DND-41 (cell line): ENCODE data around the gene PRAMEF18.
"Not testable (repeated sequence)": the region's sequence is repeated elsewhere in the genome, so short reads cannot be mapped to it uniquely, and the experiment has no call there.

Source experiments
- ATAC-seq: fragments of 200-7000 bp; cut with Tn5 transposase; 3 replicates; pipeline ENCODE4 v1.9.1; 2021; ENCODE audit warnings: low read depth; ENCODE audit not compliant: insufficient read depth
- DNase-seq: peaks from one replicate; pipeline ENCODE4 v3.0.0-alpha.2; 2020
- H2AFZ ChIP-seq: 2 replicates; pipeline ENCODE4 v1.6.0; 2012; ENCODE audit warnings: low read depth, low read length
- H3K27ac ChIP-seq: 2 replicates; pipeline ENCODE4 v1.5.1; 2012; ENCODE audit warnings: low read length, inconsistent platforms
- H3K27me3 ChIP-seq: fragments of 200-600 bp; sonication (generic); 2 replicates; pipeline ENCODE4 v1.6.0; 2012; ENCODE audit warnings: low read length, mild to moderate bottlenecking, inconsistent platforms; ENCODE audit not compliant: insufficient read depth, poor library complexity
- H3K36me3 ChIP-seq: 2 replicates; pipeline ENCODE4 v1.5.1; 2012; ENCODE audit warnings: low read length, inconsistent platforms; ENCODE audit not compliant: insufficient read depth
- H3K4me1 ChIP-seq: 2 replicates; pipeline ENCODE4 v1.5.1; 2012; ENCODE audit warnings: mild to moderate bottlenecking, low read length; ENCODE audit not compliant: insufficient read depth
- H3K4me2 ChIP-seq: 2 replicates; pipeline ENCODE4 v1.6.0; 2012; ENCODE audit warnings: mild to moderate bottlenecking, moderate library complexity, low read length, inconsistent platforms; ENCODE audit not compliant: insufficient read depth
- H3K4me3 ChIP-seq, 2 experiments: fragments of 200-600 bp in 1 of 2; shearing (Covaris generic) in 1 of 2; 2 replicates each; pipeline ENCODE4 v1.5.1; 2012 to 2016; ENCODE audit warnings: inconsistent platforms in 2 of 2, low read length in 2 of 2, mild to moderate bottlenecking in 2 of 2, low read depth in 1 of 2, moderate library complexity in 1 of 2
- H3K79me2 ChIP-seq: 2 replicates; pipeline ENCODE4 v1.6.0; 2012; ENCODE audit warnings: low read length, inconsistent platforms; ENCODE audit not compliant: insufficient read depth
- H3K9ac ChIP-seq: 2 replicates; pipeline ENCODE4 v1.6.0; 2012; ENCODE audit warnings: low read depth, mild to moderate bottlenecking, inconsistent platforms, low read length, moderate library complexity
- H3K9me3 ChIP-seq: 2 replicates; pipeline ENCODE4 v1.5.1; 2012; ENCODE audit warnings: low read length, moderate library complexity, mild to moderate bottlenecking, inconsistent platforms; ENCODE audit not compliant: insufficient read depth, severe bottlenecking
- H4K20me1 ChIP-seq: 2 replicates; pipeline ENCODE4 v1.6.0; 2012; ENCODE audit warnings: low read length; ENCODE audit not compliant: insufficient read depth

Gene PRAMEF18

DNA sequence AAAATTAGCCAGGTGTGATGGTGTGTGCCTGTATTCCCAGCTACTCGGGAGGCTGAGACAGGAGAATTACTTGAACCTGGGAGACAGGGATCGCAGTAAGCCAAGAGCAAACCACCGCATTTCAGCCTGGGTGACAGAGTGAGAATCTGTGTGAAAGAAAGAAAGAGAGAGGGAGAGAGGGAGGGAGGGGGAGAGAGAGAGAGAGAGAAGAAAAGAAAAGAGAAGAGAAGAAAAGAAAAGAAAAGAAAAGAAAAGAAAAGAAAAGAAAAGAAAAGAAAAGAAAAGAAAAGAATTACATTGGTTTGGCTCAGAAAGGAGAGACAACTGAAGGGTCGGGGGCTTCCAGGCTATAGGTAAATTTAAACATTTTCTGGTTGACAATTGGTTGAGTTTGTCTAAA is 13.7 kb upstream of the PRAMEF18 start:
- ATAC-seq, H3K4me2 ChIP-seq, H3K36me3 ChIP-seq, H3K4me1 ChIP-seq, H2AFZ ChIP-seq, H3K9me3 ChIP-seq, H3K79me2 ChIP-seq, H3K27me3 ChIP-seq, H3K9ac ChIP-seq, H3K27ac ChIP-seq, H3K4me3 ChIP-seq, DNase-seq, H4K20me1 ChIP-seq: not testable (repeated sequence)

DNA sequence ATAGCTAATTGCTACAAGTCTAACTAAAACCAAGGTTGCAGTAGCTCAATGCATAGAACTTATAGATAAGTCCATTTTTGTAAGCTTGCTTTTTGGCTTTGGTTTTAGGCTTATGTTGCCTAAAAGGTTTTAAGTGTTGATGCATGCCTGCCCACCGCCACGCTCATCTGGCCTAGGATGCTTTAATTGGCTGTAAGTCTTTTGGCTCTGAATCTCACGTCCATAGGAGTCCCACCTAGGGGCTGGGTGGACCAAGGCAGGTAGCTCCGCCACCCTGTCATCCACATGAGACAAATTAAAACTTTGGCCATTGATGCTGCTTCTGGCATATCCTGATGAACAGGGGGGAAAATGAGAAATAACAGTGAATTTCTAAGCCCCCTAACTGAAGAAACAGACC is 11.6 kb upstream of the PRAMEF18 start:
- not testable (repeated sequence) for ATAC-seq, H4K20me1 ChIP-seq, DNase-seq, H3K4me3 ChIP-seq, H3K27me3 ChIP-seq, H3K9me3 ChIP-seq, H3K36me3 ChIP-seq, H3K79me2 ChIP-seq, H3K4me2 ChIP-seq, H3K9ac ChIP-seq, H2AFZ ChIP-seq, H3K4me1 ChIP-seq, H3K27ac ChIP-seq

DNA sequence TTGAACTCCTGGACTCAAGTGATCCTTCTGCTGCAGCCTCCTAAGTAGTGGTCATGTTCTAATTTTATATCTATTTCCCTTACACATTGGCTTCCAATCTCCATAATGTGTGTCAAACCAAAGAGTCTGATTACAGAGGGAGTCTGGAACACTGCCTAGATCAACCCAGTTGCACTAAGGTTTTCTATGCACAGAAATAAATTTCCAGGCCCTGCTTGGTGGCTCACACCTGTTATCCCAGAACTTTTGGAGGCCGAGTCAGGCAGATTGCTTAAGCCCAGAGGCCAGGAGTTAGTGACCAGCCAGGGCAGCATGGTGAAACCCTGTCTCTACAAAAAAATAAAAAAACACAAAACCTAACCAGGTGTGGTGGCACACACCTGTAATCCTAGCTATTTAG is 8.1 kb upstream of the PRAMEF18 start:
- not testable (repeated sequence) for H2AFZ ChIP-seq, H3K9me3 ChIP-seq, H3K4me3 ChIP-seq, H3K4me1 ChIP-seq, ATAC-seq, H3K36me3 ChIP-seq, H3K79me2 ChIP-seq, H3K9ac ChIP-seq, H3K27ac ChIP-seq, H4K20me1 ChIP-seq, H3K27me3 ChIP-seq, DNase-seq, H3K4me2 ChIP-seq

DNA sequence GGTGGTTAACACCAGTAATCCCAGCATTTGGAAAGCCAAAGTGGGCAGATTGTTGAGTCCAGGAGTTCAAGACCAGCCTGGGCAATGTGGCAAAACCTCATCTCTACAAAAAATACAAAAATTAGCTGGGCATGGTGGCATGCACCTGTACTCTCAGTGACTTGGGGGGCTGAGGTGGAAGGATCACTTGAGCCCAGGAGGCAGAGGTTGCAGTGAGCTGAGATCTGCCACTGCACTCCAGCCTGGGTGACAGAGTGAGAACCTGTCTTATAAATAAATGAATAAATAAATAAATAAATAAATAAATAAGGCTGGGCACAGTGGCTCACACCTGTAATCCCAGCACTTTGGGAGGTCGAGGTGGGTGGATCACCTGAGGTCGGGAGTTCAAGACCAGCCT is 6.1 kb upstream of the PRAMEF18 start:
- not testable (repeated sequence) for H3K27me3 ChIP-seq, H3K4me1 ChIP-seq, H3K4me3 ChIP-seq, H2AFZ ChIP-seq, H4K20me1 ChIP-seq, H3K79me2 ChIP-seq, H3K27ac ChIP-seq, DNase-seq, H3K9me3 ChIP-seq, H3K36me3 ChIP-seq, H3K4me2 ChIP-seq, ATAC-seq, H3K9ac ChIP-seq

DNA sequence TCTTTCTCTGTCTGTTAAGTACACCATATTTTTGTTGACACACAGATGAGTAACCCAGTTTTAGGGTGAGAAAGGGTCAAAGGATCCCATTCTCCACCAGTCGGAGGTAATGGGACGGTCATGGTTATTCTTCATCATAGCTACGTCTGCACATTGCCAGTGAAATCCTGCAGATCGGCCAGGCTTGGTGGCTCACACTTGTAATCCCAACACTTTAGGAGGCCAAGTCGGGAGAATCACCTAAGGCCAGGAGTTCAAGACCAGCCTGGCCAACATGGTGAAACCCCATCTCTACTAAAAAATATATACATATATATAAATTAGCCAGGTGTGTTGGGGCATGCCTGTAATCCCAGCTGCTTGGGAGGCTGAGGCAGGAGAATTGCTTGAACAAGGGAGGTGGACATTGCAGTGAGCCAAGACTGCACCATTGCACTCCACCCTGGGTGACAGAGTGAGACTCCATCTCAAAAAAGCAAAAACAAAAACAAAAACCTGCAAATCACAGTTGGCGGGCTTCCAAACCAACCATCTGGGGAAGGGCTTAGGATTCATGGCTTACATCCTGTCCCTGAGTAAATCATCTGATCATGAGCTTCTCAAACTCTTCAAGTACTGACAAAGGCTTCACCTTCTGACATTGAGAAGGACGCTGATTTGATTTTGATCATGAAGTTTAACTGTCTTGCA is 5.3 kb upstream of the PRAMEF18 start:
- H3K9ac ChIP-seq, H3K4me2 ChIP-seq, H3K4me1 ChIP-seq, H3K9me3 ChIP-seq, H3K4me3 ChIP-seq, H3K27ac ChIP-seq, H3K27me3 ChIP-seq, H3K36me3 ChIP-seq, DNase-seq, ATAC-seq, H4K20me1 ChIP-seq, H2AFZ ChIP-seq, H3K79me2 ChIP-seq: not testable (repeated sequence)

DNA sequence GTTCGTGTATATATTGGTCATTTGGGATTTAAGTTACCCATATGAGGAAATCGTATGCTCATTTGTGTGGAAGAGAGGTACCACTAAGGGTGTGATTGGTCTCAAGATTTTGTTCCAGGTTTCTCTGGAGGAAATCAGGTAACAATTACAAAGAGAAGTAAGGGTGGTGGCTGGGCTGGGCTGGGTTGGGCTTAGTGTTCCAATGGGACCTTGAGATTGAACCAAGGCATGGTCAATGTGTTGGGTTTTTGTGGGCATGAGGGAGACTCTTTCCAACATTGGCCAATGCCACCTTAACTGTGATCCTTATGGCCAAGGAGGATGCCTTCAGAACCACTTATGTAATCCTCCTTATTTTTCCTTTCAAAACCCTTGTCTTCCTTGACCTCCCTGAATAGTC is 4.6 kb upstream of the PRAMEF18 start:
- not testable (repeated sequence) for H3K4me2 ChIP-seq, H3K36me3 ChIP-seq, H3K9ac ChIP-seq, H3K79me2 ChIP-seq, H3K9me3 ChIP-seq, H3K27me3 ChIP-seq, H3K4me3 ChIP-seq, H2AFZ ChIP-seq, H4K20me1 ChIP-seq, H3K4me1 ChIP-seq, ATAC-seq, DNase-seq, H3K27ac ChIP-seq

DNA sequence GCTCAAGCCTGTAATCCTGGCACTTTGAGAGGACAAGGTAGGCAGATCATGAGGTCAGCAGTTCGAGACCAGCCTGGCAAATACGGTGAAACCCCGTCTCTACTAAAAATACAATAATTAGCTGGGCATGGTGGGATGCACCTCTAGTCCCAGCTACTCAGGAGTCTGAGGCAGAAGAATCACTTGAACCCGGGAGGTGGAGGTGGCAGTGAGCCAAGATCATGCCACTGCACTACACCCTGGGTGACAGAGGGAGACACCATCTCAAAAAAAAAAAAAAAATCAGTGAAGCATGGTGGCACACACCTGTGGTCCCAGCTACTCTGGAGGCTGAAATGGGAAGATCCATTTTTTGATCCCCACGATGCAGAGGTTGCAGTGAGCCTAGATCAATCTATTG is 4.1 kb upstream of the PRAMEF18 start:
- H3K9ac ChIP-seq, H3K4me3 ChIP-seq, H3K36me3 ChIP-seq, H4K20me1 ChIP-seq, H3K4me2 ChIP-seq, H3K27ac ChIP-seq, H3K9me3 ChIP-seq, ATAC-seq, H2AFZ ChIP-seq, DNase-seq, H3K4me1 ChIP-seq, H3K79me2 ChIP-seq, H3K27me3 ChIP-seq: not testable (repeated sequence)
